Tibial artery (tissue), 4 donors: ENCODE data around the gene PLEKHA4.

Experiments used
- DNase-seq, 2 donors: peaks; one replicate each; pipeline ENCODE4 v3.0.0-alpha.2; 2019
- H3K27ac ChIP-seq, 2 donors: fragments of 200-600 bp; sonication (generic) in 1 of 2; 1 replicate in 1 of 2; 2 replicates in 1 of 2; pipeline ENCODE4 v1.5.1; 2018 to 2019; ENCODE audit warnings: mild to moderate bottlenecking in 1 of 2
- H3K27me3 ChIP-seq, 2 donors: fragments of 200-600 bp; sonication (generic) in 1 of 2; one replicate each; pipeline versions ENCODE4 v1.5.1 to v1.6.0; 2016 to 2019
- H3K36me3 ChIP-seq, 3 donors: fragments of 200-600 bp; sonication (generic) in 2 of 3; one replicate each; pipeline ENCODE4 v1.5.1; 2016 to 2019; ENCODE audit warnings: mild to moderate bottlenecking in 2 of 3
- H3K4me1 ChIP-seq, 4 donors: fragments of 200-600 bp; sonication (generic) in 2 of 4; 1 replicate in 3 of 4; 2 replicates in 1 of 4; pipeline ENCODE4 v1.5.1; 2016 to 2019
- H3K4me3 ChIP-seq, 2 donors: fragments of 200-600 bp; sonication (generic) in 1 of 2; 1 replicate in 1 of 2; 2 replicates in 1 of 2; pipeline ENCODE4 v1.5.1; 2018 to 2019; ENCODE audit warnings: mild to moderate bottlenecking in 2 of 2
- H3K9me3 ChIP-seq, 3 donors: fragments of 200-600 bp; sonication (generic) in 1 of 3; one replicate each; pipeline ENCODE4 v1.5.1; 2016 to 2019
- intact Hi-C: fragments of 100-400 bp; cut with DNase I; formaldehyde crosslinking; loops from one replicate; pipeline ENCODE4 v1.15.0; 2023; ENCODE audit warnings: low total_unique reads
- TF ChIP-seq, protein P1 (sequence below), 2 experiments: fragments of 200-600 bp in 1 of 2; fragments of 450-650 bp in 1 of 2; IDR thresholded peaks; one replicate each; pipeline ENCODE4 v1.5.1; 2017 to 2019; ENCODE audit warnings: antibody characterized with exemption in 2 of 2, mild to moderate bottlenecking in 1 of 2, moderate library complexity in 1 of 2

The PLEKHA4 gene

DNA sequence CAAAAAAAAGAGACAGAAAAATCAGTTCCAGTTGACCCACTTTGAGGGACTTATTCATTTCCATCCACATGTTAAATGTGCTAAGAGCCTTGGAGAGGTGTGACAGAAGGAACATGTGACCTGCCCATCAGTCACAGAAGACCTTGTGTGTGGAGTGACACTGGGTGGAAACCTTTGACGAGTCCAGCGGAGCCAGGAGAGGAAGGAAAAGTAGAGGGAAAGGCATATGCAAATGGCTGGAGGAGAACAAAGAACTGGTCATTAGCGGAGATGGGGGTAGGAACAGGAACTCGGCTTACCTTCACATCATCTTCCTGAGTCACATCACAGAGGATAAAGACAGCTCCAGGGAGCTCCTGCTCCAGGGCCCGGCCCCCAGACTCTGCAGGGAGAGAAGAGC is 34.4 kb downstream of the PLEKHA4 start:
- TF ChIP-seq, protein P1, sequence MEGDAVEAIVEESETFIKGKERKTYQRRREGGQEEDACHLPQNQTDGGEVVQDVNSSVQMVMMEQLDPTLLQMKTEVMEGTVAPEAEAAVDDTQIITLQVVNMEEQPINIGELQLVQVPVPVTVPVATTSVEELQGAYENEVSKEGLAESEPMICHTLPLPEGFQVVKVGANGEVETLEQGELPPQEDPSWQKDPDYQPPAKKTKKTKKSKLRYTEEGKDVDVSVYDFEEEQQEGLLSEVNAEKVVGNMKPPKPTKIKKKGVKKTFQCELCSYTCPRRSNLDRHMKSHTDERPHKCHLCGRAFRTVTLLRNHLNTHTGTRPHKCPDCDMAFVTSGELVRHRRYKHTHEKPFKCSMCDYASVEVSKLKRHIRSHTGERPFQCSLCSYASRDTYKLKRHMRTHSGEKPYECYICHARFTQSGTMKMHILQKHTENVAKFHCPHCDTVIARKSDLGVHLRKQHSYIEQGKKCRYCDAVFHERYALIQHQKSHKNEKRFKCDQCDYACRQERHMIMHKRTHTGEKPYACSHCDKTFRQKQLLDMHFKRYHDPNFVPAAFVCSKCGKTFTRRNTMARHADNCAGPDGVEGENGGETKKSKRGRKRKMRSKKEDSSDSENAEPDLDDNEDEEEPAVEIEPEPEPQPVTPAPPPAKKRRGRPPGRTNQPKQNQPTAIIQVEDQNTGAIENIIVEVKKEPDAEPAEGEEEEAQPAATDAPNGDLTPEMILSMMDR (IDR thresholded peaks at IDR 0.05): no peak
- Histone ChIP-seq H3K9me3 (no peaks in the 10 kb centered on the region), H3K36me3 (peaks cover 0 to 44% (median 9%) of the 10 kb centered on the region in 3 donors), H3K4me3 (no peak overlapping the region), H3K27ac (no peak overlapping the region), H3K27me3 (no peaks in the 10 kb centered on the region), H3K4me1 (peaks cover 0 to 24% (median 13%) of the 10 kb centered on the region in 4 donors)
- intact Hi-C loops: loop anchor here (2.0 to 10.0 kb wide), 2 partner anchors 39 to 189 kb away; partner anchors contain the start of gene CA11
- no peak for DNase-seq

DNA sequence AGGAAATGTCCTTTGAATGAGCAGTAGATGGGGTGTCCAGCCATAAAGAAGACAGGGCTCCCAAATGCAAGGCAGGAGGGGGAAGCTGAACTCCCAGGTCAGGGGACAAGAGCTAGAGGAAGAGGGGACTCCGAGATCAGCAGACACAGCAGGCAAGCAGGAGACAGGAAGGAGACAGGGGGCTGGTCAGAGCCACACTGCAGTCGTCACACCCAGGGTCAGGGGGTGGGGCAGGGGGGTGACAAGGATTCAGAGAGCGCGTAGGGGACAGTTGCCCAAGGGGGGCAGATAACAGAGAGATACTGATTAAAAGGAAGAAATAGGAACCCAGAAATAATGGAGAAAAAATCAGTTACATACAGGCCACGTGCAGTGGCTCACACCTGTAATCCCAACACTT is 35.4 kb downstream of the PLEKHA4 start:
- Histone ChIP-seq H3K27ac (no peak overlapping the region), H3K4me1 (peaks cover 0 to 24% (median 13%) of the 10 kb centered on the region in 4 donors), H3K36me3 (peaks cover 0 to 53% (median 9%) of the 10 kb centered on the region in 3 donors), H3K27me3 (no peaks in the 10 kb centered on the region), H3K4me3 (no peak overlapping the region), H3K9me3 (no peaks in the 10 kb centered on the region)
- TF ChIP-seq, protein P1 (IDR thresholded peaks at IDR 0.05): no peak
- intact Hi-C loops: loop anchor here (2.0 to 10.0 kb wide), 2 partner anchors 38 to 188 kb away; partner anchors contain the start of gene CA11
- no peak for DNase-seq

DNA sequence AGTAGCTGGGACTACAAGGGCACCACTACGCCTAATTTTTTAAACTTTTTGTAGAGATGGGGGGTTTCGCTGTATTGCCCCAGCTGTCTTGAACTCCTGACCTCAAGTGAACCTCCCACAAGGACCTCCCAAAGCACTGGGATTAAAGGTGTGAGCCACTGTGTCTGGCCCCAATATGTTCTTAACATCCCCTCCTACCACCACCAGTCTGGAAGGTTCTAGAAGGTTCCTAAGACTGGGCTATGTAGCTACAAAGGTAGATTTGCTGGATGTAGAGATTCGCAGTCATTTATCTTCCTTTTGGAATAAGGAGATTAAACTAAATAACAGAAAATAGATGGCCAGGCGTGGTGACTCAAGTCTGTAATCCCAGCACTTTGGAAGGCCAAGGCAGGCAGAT is 37.5 kb downstream of the PLEKHA4 start:
- intact Hi-C loops: loop anchor here (10.0 kb wide), 1 partner anchor 186 kb away; the partner anchor contains the start of gene CA11
- TF ChIP-seq, protein P1 (IDR thresholded peaks at IDR 0.05): no peak

DNA sequence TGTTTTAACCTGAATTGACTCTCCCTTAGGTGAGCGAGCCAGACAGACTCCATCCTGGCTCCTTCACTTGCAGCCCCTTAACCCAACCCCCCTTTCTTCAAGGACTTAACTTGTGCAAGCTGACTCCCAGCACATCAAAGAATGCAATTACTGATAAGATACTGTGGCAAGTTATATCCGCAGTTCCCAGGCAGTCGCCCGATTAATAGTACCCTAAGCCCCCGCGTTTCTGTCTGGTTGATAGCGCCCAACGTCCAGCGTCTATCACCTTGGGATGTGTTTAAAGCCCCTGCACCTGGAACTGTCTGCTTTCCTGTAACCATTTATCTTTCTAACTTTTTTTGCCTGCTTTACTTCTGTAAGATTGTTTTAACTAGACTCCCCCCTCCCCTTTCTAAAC is 38.3 kb downstream of the PLEKHA4 start:
- TF ChIP-seq, protein P1 (IDR thresholded peaks at IDR 0.05): no peak
- Histone ChIP-seq H3K27me3 (no peaks in the 10 kb centered on the region), H3K36me3 (peaks cover 0 to 68% (median 9%) of the 10 kb centered on the region in 3 donors), H3K4me1 (no peaks in the 10 kb centered on the region), H3K9me3 (no peaks in the 10 kb centered on the region), H3K4me3 (no peak overlapping the region), H3K27ac (no peak overlapping the region)
- intact Hi-C loops: loop anchor here (10.0 kb wide), 1 partner anchor 185 kb away; the partner anchor contains the start of gene CA11
- DNase-seq: no peak

More for the DNA sequence above, 37.5 kb downstream of the PLEKHA4 start:
- H3K4me1 ChIP-seq: peaks cover 0 to 8% (median 5%) of the 10 kb centered on the region in 4 donors
- no peak overlapping the region for H3K4me3 ChIP-seq
- no peaks in the 10 kb centered on the region for H3K9me3 ChIP-seq
- H3K27me3 ChIP-seq: no peaks in the 10 kb centered on the region
- H3K27ac ChIP-seq: no peak overlapping the region
- DNase-seq: no peak
- peaks cover 0 to 68% (median 9%) of the 10 kb centered on the region in 3 donors for H3K36me3 ChIP-seq

DNA sequence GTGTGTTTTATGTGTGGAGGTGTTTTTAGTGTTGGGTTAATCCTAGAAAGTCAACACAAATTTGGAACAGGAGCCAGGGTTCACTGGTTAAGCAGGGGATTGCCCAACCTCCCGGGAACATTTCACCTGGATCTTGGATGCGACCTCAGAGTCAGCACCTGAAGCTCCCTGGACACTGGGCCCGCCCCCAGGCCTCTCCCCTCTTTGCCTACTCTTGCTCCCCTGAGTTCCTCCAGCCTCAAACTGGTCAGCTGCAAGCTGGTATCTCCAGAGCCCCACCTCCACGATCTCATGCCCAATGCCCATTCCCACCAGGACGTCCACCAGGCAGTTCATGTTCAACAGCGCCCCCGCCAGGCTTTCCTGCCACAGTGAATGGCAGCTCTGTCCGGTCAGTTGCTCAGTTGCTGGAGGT is 41.8 kb downstream of the PLEKHA4 start:
- Histone ChIP-seq H3K4me1 (no peaks in the 10 kb centered on the region), H3K27me3 (no peaks in the 10 kb centered on the region), H3K27ac (no peak overlapping the region), H3K9me3 (no peaks in the 10 kb centered on the region), H3K4me3 (no peak overlapping the region), H3K36me3 (peaks cover 0 to 41% (median 9%) of the 10 kb centered on the region in 3 donors)
- intact Hi-C loops: no loop called here
- TF ChIP-seq, protein P1 (IDR thresholded peaks at IDR 0.05): no peak
- no peak for DNase-seq
